ENCODE measurements around the gene PDE4B.

DNA sequence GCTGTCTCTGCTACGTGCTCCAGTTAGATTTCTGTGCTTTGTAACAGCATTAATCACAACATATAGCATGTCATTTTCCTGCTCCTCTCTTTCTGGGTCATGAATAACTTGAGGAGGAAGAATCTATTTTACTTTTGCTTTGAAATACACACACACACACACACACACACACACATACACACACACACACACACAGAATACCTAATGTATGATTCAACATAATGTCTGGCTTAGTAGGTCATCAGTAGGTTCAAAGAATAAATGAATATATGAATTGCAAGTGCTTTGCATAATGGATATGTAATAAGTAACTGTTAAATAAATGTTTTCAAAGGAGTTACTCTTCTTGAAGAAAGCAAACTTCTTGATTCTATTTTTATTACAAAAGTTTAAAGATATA is 249.0 kb downstream of the PDE4B start:
- TF ChIP-seq, protein P1, sequence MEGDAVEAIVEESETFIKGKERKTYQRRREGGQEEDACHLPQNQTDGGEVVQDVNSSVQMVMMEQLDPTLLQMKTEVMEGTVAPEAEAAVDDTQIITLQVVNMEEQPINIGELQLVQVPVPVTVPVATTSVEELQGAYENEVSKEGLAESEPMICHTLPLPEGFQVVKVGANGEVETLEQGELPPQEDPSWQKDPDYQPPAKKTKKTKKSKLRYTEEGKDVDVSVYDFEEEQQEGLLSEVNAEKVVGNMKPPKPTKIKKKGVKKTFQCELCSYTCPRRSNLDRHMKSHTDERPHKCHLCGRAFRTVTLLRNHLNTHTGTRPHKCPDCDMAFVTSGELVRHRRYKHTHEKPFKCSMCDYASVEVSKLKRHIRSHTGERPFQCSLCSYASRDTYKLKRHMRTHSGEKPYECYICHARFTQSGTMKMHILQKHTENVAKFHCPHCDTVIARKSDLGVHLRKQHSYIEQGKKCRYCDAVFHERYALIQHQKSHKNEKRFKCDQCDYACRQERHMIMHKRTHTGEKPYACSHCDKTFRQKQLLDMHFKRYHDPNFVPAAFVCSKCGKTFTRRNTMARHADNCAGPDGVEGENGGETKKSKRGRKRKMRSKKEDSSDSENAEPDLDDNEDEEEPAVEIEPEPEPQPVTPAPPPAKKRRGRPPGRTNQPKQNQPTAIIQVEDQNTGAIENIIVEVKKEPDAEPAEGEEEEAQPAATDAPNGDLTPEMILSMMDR (conservative IDR thresholded peaks at IDR 0.05; ENCODE audit: low read length), result no peak
- TF ChIP-seq EZH2phosphoT487 (IDR thresholded peaks at IDR 0.05; ENCODE audit: borderline replicate concordance), result no peak

Data from Loucy (cell line).